ENCODE measurements around the gene PYDC2. TPM values are rescaled to one million over a fixed set of nuclear protein-coding genes. Genes with fewer than 3 reads are reported as not detected.

Gene PYDC2
- total RNA-seq, 2 experiments from 2014 or later: not detected

DNA sequence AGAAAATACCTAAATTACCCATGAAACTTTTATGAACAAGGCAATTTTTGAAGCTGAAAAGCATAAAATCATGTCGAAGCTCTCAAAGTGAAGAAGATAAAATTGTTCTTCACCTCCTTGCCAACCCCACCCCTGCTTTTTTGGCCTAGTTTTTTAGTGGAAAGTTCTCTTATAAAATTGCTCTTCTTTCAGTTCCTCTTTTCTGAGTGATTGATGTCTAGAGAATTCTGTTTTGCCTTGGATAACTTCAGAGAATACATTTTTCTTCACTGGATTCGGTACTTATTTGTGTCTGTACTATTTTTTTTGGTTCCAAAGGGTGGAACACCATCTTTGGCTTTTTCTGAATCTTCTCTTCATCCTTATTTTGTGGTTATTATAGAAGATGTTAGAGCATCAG is 25.0 kb upstream of the PYDC2 start:
- H3K4me3 ChIP-seq (ENCODE audit: low read length): no peak overlapping the region

DNA sequence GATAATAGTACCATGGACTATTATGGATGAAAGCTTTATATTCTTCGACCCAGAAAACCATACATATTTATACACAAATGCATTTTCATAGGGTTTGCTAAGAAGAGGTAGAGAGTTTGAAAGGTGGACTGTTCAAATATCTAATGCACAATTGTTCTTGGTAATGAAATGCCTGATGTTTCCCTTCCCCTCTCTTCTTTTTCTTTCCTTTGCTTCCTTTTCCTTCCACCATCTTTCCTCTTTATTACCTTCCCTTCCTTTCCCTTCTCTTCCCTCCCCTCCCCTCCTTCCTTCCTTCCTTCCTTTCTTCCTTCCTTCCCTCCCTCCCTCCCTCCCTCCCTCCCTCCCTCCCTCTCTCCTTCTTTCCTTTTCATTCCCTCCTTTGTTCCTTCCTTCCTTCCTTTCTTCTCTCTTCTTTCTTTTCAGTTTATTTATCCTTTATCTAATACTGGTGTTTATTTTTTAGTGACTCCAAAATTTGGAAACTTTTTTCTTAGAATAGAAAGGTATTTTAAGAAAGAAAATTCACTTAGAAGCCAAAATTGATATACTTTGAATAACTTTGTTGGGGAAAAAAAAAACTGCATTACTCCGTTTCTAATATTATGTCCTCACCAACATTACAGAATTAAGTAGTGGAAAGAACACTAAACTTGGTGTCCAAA is 22.7 kb upstream of the PYDC2 start:
- H3K27me3 ChIP-seq (ENCODE audit: control insufficient read depth in 1 of 2, insufficient read depth in 2 of 2, low read length in 2 of 2): no peaks in the 10 kb centered on the region
- no peaks in the 10 kb centered on the region for H3K36me3 ChIP-seq (ENCODE audit: insufficient read depth, low read length)
- no peak for TF ChIP-seq CTCF (IDR thresholded peaks at IDR 0.05)
- no peaks in the 10 kb centered on the region for H3K4me1 Mint-ChIP-seq (ENCODE audit: low read depth)
- ChIA-PET CTCF (no interaction called here), POLR2A (no interaction called here)
- DNase-seq: no peak
- no peaks in the 10 kb centered on the region for H3K9me3 ChIP-seq (ENCODE audit: control insufficient read depth in 1 of 2, insufficient read depth in 1 of 2, low read length in 2 of 2)
- intact Hi-C loops (cut with DNase I, micrococcal nuclease): no loop called here
- peaks cover 4% of the 10 kb centered on the region for H3K9me3 Mint-ChIP-seq
- H3K36me3 Mint-ChIP-seq (ENCODE audit: low read depth): no peaks in the 10 kb centered on the region
- no peak for ATAC-seq (ENCODE audit: poor library complexity)
- no peak overlapping the region for H3K27ac Mint-ChIP-seq
- no peaks in the 10 kb centered on the region for H3K27me3 Mint-ChIP-seq
- no peak overlapping the region for H3K4me3 ChIP-seq (ENCODE audit: low read length)
- no peak overlapping the region for H3K4me3 Mint-ChIP-seq
- H3K4me1 ChIP-seq (ENCODE audit: insufficient read depth, low read length): no peaks in the 10 kb centered on the region
- no peak overlapping the region for H3K27ac ChIP-seq (ENCODE audit: low read depth in 1 of 2, low read length in 2 of 2)

More for the DNA sequence above, 25.0 kb upstream of the PYDC2 start:
- ChIA-PET CTCF (no interaction called here), POLR2A (no interaction called here)
- Mint-ChIP-seq H3K36me3 (ENCODE audit: low read depth) (no peaks in the 10 kb centered on the region), H3K4me3 (no peak overlapping the region), H3K27me3 (no peaks in the 10 kb centered on the region), H3K4me1 (ENCODE audit: low read depth) (no peaks in the 10 kb centered on the region), H3K27ac (no peak overlapping the region), H3K9me3 (peaks cover 4% of the 10 kb centered on the region)
- DNase-seq (no peak), ATAC-seq (ENCODE audit: poor library complexity) (no peak)
- H3K4me1 ChIP-seq (ENCODE audit: insufficient read depth, low read length): no peaks in the 10 kb centered on the region
- no peak overlapping the region for H3K27ac ChIP-seq (ENCODE audit: low read depth in 1 of 2, low read length in 2 of 2)
- no peak for TF ChIP-seq CTCF (IDR thresholded peaks at IDR 0.05)
- no peaks in the 10 kb centered on the region for H3K27me3 ChIP-seq (ENCODE audit: control insufficient read depth in 1 of 2, insufficient read depth in 2 of 2, low read length in 2 of 2)
- intact Hi-C loops (cut with DNase I, micrococcal nuclease): no loop called here
- H3K9me3 ChIP-seq (ENCODE audit: control insufficient read depth in 1 of 2, insufficient read depth in 1 of 2, low read length in 2 of 2): no peaks in the 10 kb centered on the region
- H3K36me3 ChIP-seq (ENCODE audit: insufficient read depth, low read length): no peaks in the 10 kb centered on the region

- Histone ChIP-seq H3K4me3 (ENCODE audit: low read length) (no peak overlapping the region), H3K36me3 (ENCODE audit: insufficient read depth, low read length) (no peaks in the 10 kb centered on the region), H3K9me3 (ENCODE audit: control insufficient read depth in 1 of 2, insufficient read depth in 1 of 2, low read length in 2 of 2) (no peaks in the 10 kb centered on the region), H3K4me1 (ENCODE audit: insufficient read depth, low read length) (no peaks in the 10 kb centered on the region), H3K27me3 (ENCODE audit: control insufficient read depth in 1 of 2, insufficient read depth in 2 of 2, low read length in 2 of 2) (no peaks in the 10 kb centered on the region), H3K27ac (ENCODE audit: low read depth in 1 of 2, low read length in 2 of 2) (no peak overlapping the region)
- ChIA-PET POLR2A (no interaction called here), CTCF (no interaction called here)
- Mint-ChIP-seq H3K27me3 (no peaks in the 10 kb centered on the region), H3K9me3 (peaks cover 4% of the 10 kb centered on the region), H3K27ac (no peak overlapping the region), H3K4me3 (no peak overlapping the region), H3K4me1 (ENCODE audit: low read depth) (no peaks in the 10 kb centered on the region), H3K36me3 (ENCODE audit: low read depth) (no peaks in the 10 kb centered on the region)
- DNase-seq (no peak), ATAC-seq (ENCODE audit: poor library complexity) (no peak)
- intact Hi-C loops (cut with DNase I, micrococcal nuclease): no loop called here
- TF ChIP-seq CTCF (IDR thresholded peaks at IDR 0.05): no peak
These were observed 20.4 kb upstream of the PYDC2 start for GRCh38 chr3:191440532-191440931.
